Cardiac fibroblast (primary cell): ENCODE data around the gene GRAMD1B.

Experiments used
- DNase-seq, 2 donors: peaks; one replicate each; pipeline versions ENCODE4 v3.0.0 to v3.0.0-alpha.2; 2010; ENCODE audit warnings: low read depth in 2 of 2
- H3K4me3 ChIP-seq, 2 donors: replicated peaks in 1 of 2; 1 replicate in 1 of 2; 2 replicates in 1 of 2; pipeline ENCODE4 v1.5.1; 2011; ENCODE audit warnings: low read depth in 2 of 2, low read length in 2 of 2, mild to moderate bottlenecking in 2 of 2, moderate library complexity in 1 of 2
- CTCF ChIP-seq: IDR thresholded peaks from one replicate; pipeline ENCODE4 v1.5.1; 2011; ENCODE audit warnings: low read depth, mild to moderate bottlenecking, low read length, inconsistent platforms

The GRAMD1B gene

GRCh38 chr11:123388640-123389039 is 41.4 kb upstream of the GRAMD1B start:
- no peak overlapping the region for H3K4me3 ChIP-seq
- no peak for TF ChIP-seq CTCF
- DNase-seq = no peak

- no peak for TF ChIP-seq CTCF
- no peak for DNase-seq
- no peak overlapping the region for H3K4me3 ChIP-seq
Observed at GRCh38 chr11:123390146-123390545, 39.9 kb upstream of the GRAMD1B start.

DNA sequence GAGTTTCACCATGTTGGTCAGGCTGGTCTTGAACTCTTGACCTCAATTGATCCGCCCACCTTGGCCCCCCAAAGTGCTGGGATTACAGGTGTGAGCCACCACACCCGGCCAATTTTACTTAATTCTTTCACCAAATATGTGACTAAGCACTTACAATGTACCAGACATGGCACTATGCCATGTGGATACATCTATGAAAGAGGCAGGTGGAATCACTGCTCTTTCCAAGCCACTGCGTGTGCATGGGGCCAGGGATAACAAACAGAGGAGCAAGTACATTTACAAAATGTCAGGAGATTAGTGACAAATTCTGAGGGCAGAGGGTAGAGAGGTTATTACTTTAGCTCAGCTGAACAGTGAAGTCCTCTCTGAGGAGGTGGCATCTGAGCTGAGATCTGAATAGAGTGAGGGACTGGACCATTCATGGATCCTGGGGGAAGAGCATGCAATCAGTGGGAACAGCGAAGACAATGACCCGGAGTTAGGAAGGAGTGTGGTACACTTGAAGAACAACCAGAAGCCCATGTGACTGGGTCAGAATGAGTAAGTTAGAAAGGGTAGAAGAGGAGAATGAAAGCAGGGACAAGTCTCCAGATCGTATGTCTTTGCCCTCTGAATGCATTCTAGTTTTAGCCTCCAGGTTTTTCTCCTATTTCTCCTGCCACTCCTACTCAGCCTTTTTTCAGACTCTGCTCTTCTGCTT is 38.3 kb upstream of the GRAMD1B start:
- no peak overlapping the region for H3K4me3 ChIP-seq
- no peak for TF ChIP-seq CTCF
- DNase-seq = no peak

DNA sequence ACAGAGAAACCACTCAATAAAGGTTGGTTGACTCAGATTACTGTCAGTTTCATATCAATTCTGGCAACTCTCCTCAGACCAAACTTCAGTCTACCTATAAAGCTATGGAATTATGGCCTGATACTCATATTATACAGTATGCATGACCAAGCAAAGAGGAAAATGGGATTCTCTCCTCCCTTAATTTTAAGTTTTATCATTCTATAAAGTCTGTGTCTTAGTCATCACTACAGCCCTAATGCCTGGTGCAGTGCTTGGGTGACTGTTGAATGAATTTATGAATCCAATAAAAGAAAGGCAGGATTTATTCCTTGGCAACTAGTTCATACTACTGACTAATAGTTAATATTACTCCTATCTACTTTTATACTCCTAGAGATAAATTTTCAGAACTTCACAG is 37.6 kb upstream of the GRAMD1B start:
- no peak for DNase-seq
- no peak for TF ChIP-seq CTCF
- no peak overlapping the region for H3K4me3 ChIP-seq

DNA sequence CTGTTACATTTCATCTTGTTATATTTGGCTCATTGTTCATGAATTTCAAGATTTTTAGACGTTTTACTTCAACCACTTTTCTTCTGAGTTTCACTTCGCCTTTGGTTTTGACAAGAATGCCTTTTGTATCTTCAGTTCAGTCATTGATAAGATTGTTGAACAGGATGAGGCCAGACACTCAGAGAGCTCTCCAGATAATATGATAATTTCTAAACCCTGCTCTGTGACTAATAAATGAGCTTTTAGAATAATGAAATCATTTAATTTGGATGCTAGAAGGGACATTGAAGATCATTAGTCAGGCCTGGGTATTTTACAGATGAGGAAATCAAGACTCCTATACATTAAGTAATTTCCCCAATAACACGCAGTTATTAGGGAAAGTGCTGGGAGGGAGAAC is 37.2 kb upstream of the GRAMD1B start:
- no peak for DNase-seq
- no peak for TF ChIP-seq CTCF

DNA sequence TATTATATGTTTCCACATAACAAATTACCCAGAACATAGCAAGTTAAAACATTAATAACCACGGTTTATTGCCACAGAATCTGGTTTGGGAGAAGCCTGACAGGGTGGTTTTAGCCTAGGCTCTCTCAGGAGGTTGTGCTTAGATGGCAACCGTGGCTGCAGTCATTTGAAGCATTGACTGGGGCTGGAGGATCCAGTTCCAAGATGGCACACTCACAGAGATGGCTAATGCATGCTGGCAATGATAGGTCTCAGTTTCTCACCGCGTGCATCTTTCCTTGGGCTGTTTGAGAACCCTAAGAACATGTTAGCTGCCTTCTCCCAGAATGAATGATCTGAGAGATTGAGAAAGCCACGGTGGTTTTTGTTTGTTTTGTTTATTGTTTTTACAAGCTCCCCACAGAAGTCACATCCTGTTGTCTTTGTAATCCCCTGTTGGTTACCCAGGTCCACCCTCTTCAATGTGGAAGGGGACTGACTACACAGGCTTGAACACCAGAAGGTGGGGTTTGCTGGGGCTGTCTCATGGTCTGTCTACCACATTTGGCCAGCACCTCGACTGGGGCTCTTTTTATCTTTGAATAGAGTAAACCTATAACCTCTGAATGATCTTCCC is 36.6 kb upstream of the GRAMD1B start:
- DNase-seq = no peak
- no peak for TF ChIP-seq CTCF
- H3K4me3 ChIP-seq = no peak overlapping the region

More for the DNA sequence above, 37.2 kb upstream of the GRAMD1B start:
- no peak overlapping the region for H3K4me3 ChIP-seq

GRCh38 chr11:123404676-123405075 is 25.4 kb upstream of the GRAMD1B start:
- TF ChIP-seq CTCF = no peak
- DNase-seq = peak in 1 of 2 donors; percentile 34

More at GRCh38 chr11:123404676-123405075, 25.4 kb upstream of the GRAMD1B start:
- H3K4me3 ChIP-seq = no peak overlapping the region
